NCI-H345 treated with DMSO at 0.1 percent for 48 hours (cell line): Measurements from ENCODE around the gene KIF16B.
"Not testable (repeated sequence)": the region's sequence is repeated elsewhere in the genome, so short reads cannot be mapped to it uniquely, and the experiment has no call there.

ENCODE experiments used
- DNase-seq: peaks from one replicate; lab custom pipeline; 2025; ENCODE audit not compliant: unreplicated experiment; lab: John Stamatoyannopoulos, UW

KIF16B gene

GRCh38 chr20:16590041-16590633, 16.9 kb upstream of the KIF16B start:
- no peak for DNase-seq

GRCh38 chr20:16589623-16590022, 16.4 kb upstream of the KIF16B start:
- DNase-seq, result no peak

- no peak for DNase-seq
Measured at GRCh38 chr20:16588241-16588640, 15.0 kb upstream of the KIF16B start.

- no peak for DNase-seq
Measured at GRCh38 chr20:16587066-16587465, 13.8 kb upstream of the KIF16B start.

GRCh38 chr20:16583474-16583873, 10.2 kb upstream of the KIF16B start:
- DNase-seq, result no peak

- no peak for DNase-seq
Measured at GRCh38 chr20:16581241-16581640, 8.0 kb upstream of the KIF16B start.

- no peak for DNase-seq
Measured at GRCh38 chr20:16580620-16581019, 7.4 kb upstream of the KIF16B start.

GRCh38 chr20:16580147-16580546, 6.9 kb upstream of the KIF16B start:
- DNase-seq, result no peak

- DNase-seq, result no peak
Measured at GRCh38 chr20:16576219-16576618, 3.0 kb upstream of the KIF16B start.

GRCh38 chr20:16575390-16576140, 2.3 kb upstream of the KIF16B start:
- DNase-seq, result peak; percentile 27

- DNase-seq, result peak; percentile 97
Measured at GRCh38 chr20:16574656-16575355, 1.6 kb upstream of the KIF16B start.

GRCh38 chr20:16571333-16571732, 1.9 kb downstream of the KIF16B start:
- no peak for DNase-seq

GRCh38 chr20:16569246-16570153, 3.7 kb downstream of the KIF16B start:
- DNase-seq, result no peak

- no peak for DNase-seq
Measured at GRCh38 chr20:16566080-16566479, 7.2 kb downstream of the KIF16B start.

GRCh38 chr20:16564079-16564478, 9.2 kb downstream of the KIF16B start:
- DNase-seq, result not testable (repeated sequence)

GRCh38 chr20:16563066-16563806, 10.0 kb downstream of the KIF16B start:
- DNase-seq, result no peak

GRCh38 chr20:16562259-16562658, 11.0 kb downstream of the KIF16B start:
- DNase-seq, result no peak

GRCh38 chr20:16560661-16561060, 12.6 kb downstream of the KIF16B start:
- no peak for DNase-seq

- no peak for DNase-seq
Measured at GRCh38 chr20:16560216-16560615, 13.0 kb downstream of the KIF16B start.

- DNase-seq, result no peak
Measured at GRCh38 chr20:16556301-16556700, 16.9 kb downstream of the KIF16B start.
